Endodermal cell (in vitro differentiated cells): Measurements from ENCODE around the gene PCGF1. TPM values are rescaled to one million over a fixed set of nuclear protein-coding genes. Genes with fewer than 3 reads are reported as not detected.
A peak's percentile ranks its signal among the peaks of the same experiment; 100 is the strongest.

Source experiments
- DNase-seq: peaks from one replicate; pipeline ENCODE4 v3.0.0-alpha.2; 2017
- H3K27ac ChIP-seq: 2 replicates; pipeline ENCODE4 v1.5.1; 2013; ENCODE audit warnings: mild to moderate bottlenecking, low read depth, low read length, moderate library complexity
- H3K27me3 ChIP-seq: 2 replicates; pipeline ENCODE4 v1.6.1; 2013; ENCODE audit warnings: mild to moderate bottlenecking, low read length, moderate library complexity; ENCODE audit not compliant: insufficient read depth, control insufficient read depth, poor library complexity, severe bottlenecking
- H3K36me3 ChIP-seq: 2 replicates; pipeline ENCODE4 v1.7.0; 2013; ENCODE audit warnings: mild to moderate bottlenecking, low read length, moderate library complexity; ENCODE audit not compliant: control insufficient read depth, insufficient read depth
- H3K4me1 ChIP-seq: one replicate; pipeline ENCODE4 v1.7.0; 2013; ENCODE audit warnings: low read length; ENCODE audit not compliant: control insufficient read depth, insufficient read depth
- H3K4me3 ChIP-seq: 2 replicates; pipeline ENCODE4 v1.5.1; 2013; ENCODE audit warnings: mild to moderate bottlenecking, low read length, moderate library complexity
- H3K9ac ChIP-seq: 2 replicates; pipeline ENCODE4 v1.6.1; 2013; ENCODE audit warnings: mild to moderate bottlenecking, low read length, moderate library complexity; ENCODE audit not compliant: poor library complexity, severe bottlenecking; ENCODE audit errors: extremely low read depth
- H3K9me3 ChIP-seq: 2 replicates; pipeline ENCODE4 v1.6.1; 2013; ENCODE audit warnings: mild to moderate bottlenecking, low read length, moderate library complexity; ENCODE audit not compliant: control insufficient read depth
- H3K27ac Mint-ChIP-seq: 2 replicates; pipeline ENCODE4 v1.8.0; 2020; ENCODE audit warnings: mixed read lengths
- H3K27me3 Mint-ChIP-seq: 2 replicates; pipeline ENCODE4 v1.8.0; 2021; ENCODE audit warnings: mild to moderate bottlenecking, mixed read lengths; ENCODE audit not compliant: insufficient read depth
- H3K36me3 Mint-ChIP-seq: 2 replicates; pipeline ENCODE4 v1.8.0; 2020; ENCODE audit warnings: low read depth, mixed read lengths
- H3K4me1 Mint-ChIP-seq: 2 replicates; pipeline ENCODE4 v1.8.0; 2020; ENCODE audit warnings: mixed read lengths
- H3K4me3 Mint-ChIP-seq: 2 replicates; pipeline ENCODE4 v1.8.0; 2020; ENCODE audit warnings: mild to moderate bottlenecking, moderate library complexity, mixed read lengths
- H3K9me3 Mint-ChIP-seq: 2 replicates; pipeline ENCODE4 v1.8.0; 2020; ENCODE audit warnings: mild to moderate bottlenecking, mixed read lengths
- CTCF ChIP-seq: fragments of 200-600 bp; sonication (generic); conservative IDR thresholded peaks from 2 replicates; pipeline ENCODE4 v1.5.0; 2021; ENCODE audit warnings: antibody characterized with exemption, mild to moderate bottlenecking
- WGBS, 2 experiments: methylation state at CpG; one replicate each; pipeline versions ENCODE4 v1.1.5 to v1.1.7; 2013; ENCODE audit warnings: missing lambda C conversion rate in 2 of 2, mixed read lengths in 1 of 2; ENCODE audit not compliant: insufficient coverage in 1 of 2, insufficient read length in 1 of 2; 5-methylcytosine and 5-hydroxymethylcytosine counted together
- total RNA-seq, 2 donors: library from RNA; stranded (reverse); fragmentation: NEBNext Ultra II Directional in 1 of 2; extraction: Animal tissue kit (Norgen Biotek cat#: 25700) in 1 of 2; gene quantifications; 2 replicates in 1 of 2; 3 replicates in 1 of 2; pipeline ENCODE4 v1.2.1, GENCODE V29; 2021

The PCGF1 gene
- total RNA-seq, 2 donors from 2014 or later = 15.5 to 21.4 TPM

GRCh38 chr2:74474481-74474880, 33.0 kb downstream of the PCGF1 start:
- peaks cover 26% of the 10 kb centered on the region for H3K36me3 ChIP-seq
- H3K9ac ChIP-seq = no peak overlapping the region
- no peaks in the 10 kb centered on the region for H3K4me1 Mint-ChIP-seq
- no peaks in the 10 kb centered on the region for H3K27me3 Mint-ChIP-seq
- H3K27me3 ChIP-seq = no peaks in the 10 kb centered on the region
- no peak overlapping the region for H3K27ac ChIP-seq
- H3K36me3 Mint-ChIP-seq = peaks cover 25% of the 10 kb centered on the region
- no peaks in the 10 kb centered on the region for H3K4me1 ChIP-seq
- H3K9me3 ChIP-seq = no peaks in the 10 kb centered on the region
- no peak overlapping the region for H3K4me3 ChIP-seq
- no peaks in the 10 kb centered on the region for H3K9me3 Mint-ChIP-seq
- H3K4me3 Mint-ChIP-seq = no peak overlapping the region
- no peak for DNase-seq
- no peak for TF ChIP-seq CTCF
- 94 to 100% methylated on average over 3 to 6 of the region's 6 CpGs for WGBS, 2 experiments
- no peak overlapping the region for H3K27ac Mint-ChIP-seq

GRCh38 chr2:74472945-74473258, 34.6 kb downstream of the PCGF1 start:
- peak overlapping the region; percentile 41 for H3K9ac ChIP-seq
- WGBS, 2 experiments = 24 to 42% methylated on average over 7 of the region's 7 CpGs
- H3K27me3 Mint-ChIP-seq = no peaks in the 10 kb centered on the region
- H3K9me3 ChIP-seq = no peaks in the 10 kb centered on the region
- H3K27ac Mint-ChIP-seq = peak overlapping the region; percentile 96
- no peaks in the 10 kb centered on the region for H3K4me1 Mint-ChIP-seq
- peak overlapping the region; percentile 89 for H3K4me3 Mint-ChIP-seq
- no peaks in the 10 kb centered on the region for H3K4me1 ChIP-seq
- H3K36me3 Mint-ChIP-seq = peaks cover 23% of the 10 kb centered on the region
- peaks cover 26% of the 10 kb centered on the region for H3K36me3 ChIP-seq
- peak overlapping the region; percentile 85 for H3K27ac ChIP-seq
- H3K9me3 Mint-ChIP-seq = no peaks in the 10 kb centered on the region
- DNase-seq = no peak
- peak overlapping the region; percentile 96 for H3K4me3 ChIP-seq
- no peak for TF ChIP-seq CTCF
- H3K27me3 ChIP-seq = no peaks in the 10 kb centered on the region

- WGBS, 2 experiments = 1 to 2% methylated on average over 48 to 66 of the region's 66 CpGs
- peaks cover 19% of the 10 kb centered on the region for H3K36me3 Mint-ChIP-seq
- peak within 1 kb of the TSS; percentile 96 for H3K27ac Mint-ChIP-seq
Observed at GRCh38 chr2:74472086-74472944, 35.2 kb downstream of the PCGF1 start, which contains the start of gene MRPL53. Gene MRPL53, minus strand, starts transcription at chr2:74472680. Its CDS starts 20 bp downstream, at chr2:74472660.

More at GRCh38 chr2:74472086-74472944, 35.2 kb downstream of the PCGF1 start, which contains the start of gene MRPL53:
- Histone ChIP-seq H3K4me1 (no peaks in the 10 kb centered on the region), H3K27ac (peak within 1 kb of the TSS; percentile 85), H3K9me3 (no peaks in the 10 kb centered on the region), H3K27me3 (no peaks in the 10 kb centered on the region), H3K9ac (peak within 1 kb of the TSS; percentile 54), H3K36me3 (peaks cover 22% of the 10 kb centered on the region), H3K4me3 (peak within 1 kb of the TSS; percentile 96)
- no peak for TF ChIP-seq CTCF
- H3K4me3 Mint-ChIP-seq = peak within 1 kb of the TSS; percentile 89
- peak; percentile 98 for DNase-seq
- H3K4me1 Mint-ChIP-seq = no peaks in the 10 kb centered on the region
- H3K9me3 Mint-ChIP-seq = no peaks in the 10 kb centered on the region
- H3K27me3 Mint-ChIP-seq = no peaks in the 10 kb centered on the region
